Gastrocnemius medialis (tissue), 4 donors: Measurements from ENCODE around the gene ZNF536. TPM values are rescaled to one million over a fixed set of nuclear protein-coding genes. Genes with fewer than 3 reads are reported as not detected.

Experiments used
- ATAC-seq, 2 donors: fragments of 150-250 bp; one replicate each; pipeline ENCODE4 v1.9.1; 2016
- DNase-seq, 2 donors: peaks; one replicate each; pipeline ENCODE4 v3.0.0-alpha.2; 2019
- H3K27ac ChIP-seq, 4 donors: fragments of 200-600 bp; sonication (generic); 1 replicate in 1 of 4; 2 replicates in 3 of 4; pipeline ENCODE4 v1.5.1; 2016 to 2018; ENCODE audit warnings: mild to moderate bottlenecking in 2 of 4, moderate library complexity in 1 of 4
- H3K27me3 ChIP-seq, 3 donors: fragments of 200-600 bp; sonication (generic) in 2 of 3; 1 replicate in 1 of 3; 2 replicates in 2 of 3; pipeline versions ENCODE4 v1.5.1 to v1.6.0; 2016 to 2019; ENCODE audit warnings: mild to moderate bottlenecking in 1 of 3, moderate library complexity in 1 of 3
- H3K36me3 ChIP-seq, 2 donors: fragments of 200-600 bp; sonication (generic) in 1 of 2; one replicate each; pipeline ENCODE4 v1.5.1; 2017 to 2018
- H3K4me1 ChIP-seq, 2 donors: fragments of 200-600 bp; sonication (generic) in 1 of 2; one replicate each; pipeline ENCODE4 v1.5.1; 2016 to 2017; ENCODE audit warnings: mild to moderate bottlenecking in 2 of 2
- H3K4me3 ChIP-seq, 4 donors: fragments of 200-600 bp; sonication (generic) in 3 of 4; 1 replicate in 1 of 4; 2 replicates in 3 of 4; pipeline ENCODE4 v1.5.1; 2016 to 2019; ENCODE audit warnings: mild to moderate bottlenecking in 2 of 4
- H3K9me3 ChIP-seq, 3 donors: fragments of 200-600 bp; sonication (generic) in 2 of 3; 1 replicate in 1 of 3; 2 replicates in 2 of 3; pipeline ENCODE4 v1.5.1; 2016 to 2019
- CTCF ChIP-seq, 5 experiments: fragments of 450-650 bp in 3 of 5; fragments of 200-600 bp in 2 of 5; sonication (generic) in 2 of 5; IDR thresholded peaks in 4 of 5; conservative IDR thresholded peaks in 1 of 5; 1 replicate in 4 of 5; 2 replicates in 1 of 5; pipeline ENCODE4 v1.5.1; 2016 to 2019; ENCODE audit warnings: antibody characterized with exemption in 5 of 5, mild to moderate bottlenecking in 3 of 5, moderate library complexity in 3 of 5
- POLR2A ChIP-seq, 2 donors: fragments of 450-650 bp; IDR thresholded peaks; one replicate each; pipeline ENCODE4 v1.6.1; 2017; ENCODE audit warnings: antibody characterized with exemption in 2 of 2, mild to moderate bottlenecking in 2 of 2, moderate library complexity in 2 of 2
- in situ Hi-C, 4 donors: fragments of 200-750 bp; cut with MboI; loops; one replicate each; pipeline versions ENCODE4 v1.15.0 to v1.8.0; 2017; ENCODE audit warnings: low sequenced_read_pairs in 4 of 4
- intact Hi-C: fragments of 100-400 bp; cut with DNase I; formaldehyde crosslinking; loops from one replicate; pipeline ENCODE4 v1.15.1; 2023; ENCODE audit warnings: low total_unique reads
- total RNA-seq, 4 donors: library from RNA; depleted of rRNA; stranded (reverse); fragments of >200 nt; gene quantifications; one replicate each; pipeline versions ENCODE4 v1.1.0 to v1.2.3, GENCODE V29; 2016

Gene ZNF536
- total RNA-seq, 4 donors from 2014 or later = 0.12 to 0.44 (median 0.20) TPM; not detected in 1

- Histone ChIP-seq H3K27me3 (no peaks in the 10 kb centered on the region), H3K27ac (no peak overlapping the region), H3K4me3 (no peak overlapping the region), H3K9me3 (no peaks in the 10 kb centered on the region), H3K4me1 (no peaks in the 10 kb centered on the region), H3K36me3 (no peaks in the 10 kb centered on the region)
- in situ Hi-C loops = no loop called here
- DNase-seq (no peak), ATAC-seq (no peak)
- TF ChIP-seq POLR2A (IDR thresholded peaks at IDR 0.05) = no peak
- TF ChIP-seq CTCF (IDR thresholded peaks at IDR 0.05 in 4 of 5, conservative IDR thresholded peaks at IDR 0.05 in 1 of 5) = no peak
- intact Hi-C loops = no loop called here
Measured at GRCh38 chr19:30546332-30546731, 174.1 kb downstream of the ZNF536 start.

GRCh38 chr19:30547246-30547645, 175.1 kb downstream of the ZNF536 start:
- Histone ChIP-seq H3K9me3 (no peaks in the 10 kb centered on the region), H3K27ac (no peak overlapping the region), H3K36me3 (no peaks in the 10 kb centered on the region), H3K27me3 (no peaks in the 10 kb centered on the region), H3K4me3 (no peak overlapping the region), H3K4me1 (no peaks in the 10 kb centered on the region)
- ATAC-seq = no peak
- TF ChIP-seq POLR2A (IDR thresholded peaks at IDR 0.05) (no peak), CTCF (IDR thresholded peaks at IDR 0.05 in 4 of 5, conservative IDR thresholded peaks at IDR 0.05 in 1 of 5) (no peak)
- intact Hi-C loops (no loop called here), in situ Hi-C loops (no loop called here)
- no peak for DNase-seq

GRCh38 chr19:30549151-30549550, 177.0 kb downstream of the ZNF536 start:
- intact Hi-C loops = no loop called here
- TF ChIP-seq POLR2A (IDR thresholded peaks at IDR 0.05) (no peak), CTCF (IDR thresholded peaks at IDR 0.05 in 4 of 5, conservative IDR thresholded peaks at IDR 0.05 in 1 of 5) (no peak)
- in situ Hi-C loops = no loop called here
- no peak overlapping the region for H3K27ac ChIP-seq
- H3K36me3 ChIP-seq = no peaks in the 10 kb centered on the region
- H3K9me3 ChIP-seq = no peaks in the 10 kb centered on the region
- no peak for ATAC-seq
- no peak overlapping the region for H3K4me3 ChIP-seq
- no peaks in the 10 kb centered on the region for H3K27me3 ChIP-seq
- DNase-seq = no peak
- H3K4me1 ChIP-seq = no peaks in the 10 kb centered on the region

- ATAC-seq = no peak
- H3K4me1 ChIP-seq = no peaks in the 10 kb centered on the region
- no peak for TF ChIP-seq CTCF (IDR thresholded peaks at IDR 0.05 in 4 of 5, conservative IDR thresholded peaks at IDR 0.05 in 1 of 5)
- no peak for TF ChIP-seq POLR2A (IDR thresholded peaks at IDR 0.05)
- no peak overlapping the region for H3K4me3 ChIP-seq
- H3K27me3 ChIP-seq = no peaks in the 10 kb centered on the region
- intact Hi-C loops (no loop called here), in situ Hi-C loops (no loop called here)
- no peaks in the 10 kb centered on the region for H3K9me3 ChIP-seq
- H3K27ac ChIP-seq = no peak overlapping the region
- no peak for DNase-seq
- no peaks in the 10 kb centered on the region for H3K36me3 ChIP-seq
Measured at GRCh38 chr19:30551271-30551670, 179.1 kb downstream of the ZNF536 start.

- Histone ChIP-seq H3K36me3 (no peaks in the 10 kb centered on the region), H3K27me3 (no peaks in the 10 kb centered on the region), H3K4me3 (no peak overlapping the region), H3K9me3 (no peaks in the 10 kb centered on the region), H3K27ac (no peak overlapping the region), H3K4me1 (no peaks in the 10 kb centered on the region)
- DNase-seq = no peak
- no peak for ATAC-seq
- intact Hi-C loops = no loop called here
- in situ Hi-C loops = no loop called here
- no peak for TF ChIP-seq CTCF (IDR thresholded peaks at IDR 0.05 in 4 of 5, conservative IDR thresholded peaks at IDR 0.05 in 1 of 5)
- TF ChIP-seq POLR2A (IDR thresholded peaks at IDR 0.05) = no peak
Measured at GRCh38 chr19:30552593-30552992, 180.4 kb downstream of the ZNF536 start.
